Liver (tissue), 9 donors: ENCODE measurements around the gene FILIP1L. TPM values are rescaled to one million over a fixed set of nuclear protein-coding genes. Genes with fewer than 3 reads are reported as not detected.

Experiments used
- DNase-seq: peaks from one replicate; pipeline ENCODE4 v3.0.0-alpha.2; 2017; ENCODE audit warnings: low spot score
- H3K27ac ChIP-seq, 2 donors: one replicate each; pipeline ENCODE4 v1.7.0; 2013; ENCODE audit warnings: inconsistent platforms in 2 of 2, low read length in 2 of 2, control low read depth in 1 of 2, low read depth in 1 of 2, mild to moderate bottlenecking in 1 of 2
- H3K27me3 ChIP-seq, 4 donors: one replicate each; pipeline versions ENCODE4 v1.6.1 to v1.7.0; 2013; ENCODE audit warnings: low read length in 3 of 4, inconsistent platforms in 1 of 4, mild to moderate bottlenecking in 1 of 4, moderate library complexity in 1 of 4; ENCODE audit not compliant: control insufficient read depth in 4 of 4, insufficient read depth in 4 of 4
- H3K36me3 ChIP-seq, 4 donors: one replicate each; pipeline versions ENCODE4 v1.6.1 to v1.7.0; 2013; ENCODE audit warnings: low read length in 3 of 4, mild to moderate bottlenecking in 3 of 4, low read depth in 1 of 4, moderate library complexity in 1 of 4; ENCODE audit not compliant: control insufficient read depth in 4 of 4, insufficient read depth in 3 of 4
- H3K4me1 ChIP-seq, 4 donors: one replicate each; pipeline versions ENCODE4 v1.6.1 to v1.7.0; 2013; ENCODE audit warnings: low read length in 3 of 4, mild to moderate bottlenecking in 3 of 4, moderate library complexity in 1 of 4; ENCODE audit not compliant: control insufficient read depth in 4 of 4, insufficient read depth in 4 of 4
- H3K4me3 ChIP-seq, 3 donors: one replicate each; pipeline versions ENCODE4 v1.6.1 to v1.7.0; 2013; ENCODE audit warnings: low read length in 3 of 3, control low read depth in 1 of 3, low read depth in 1 of 3, mild to moderate bottlenecking in 1 of 3
- H3K9ac ChIP-seq, 2 donors: one replicate each; pipeline ENCODE4 v1.7.0; 2013; ENCODE audit warnings: low read length in 2 of 2, mild to moderate bottlenecking in 2 of 2, moderate library complexity in 2 of 2, control low read depth in 1 of 2, low read depth in 1 of 2
- H3K9me3 ChIP-seq, 4 donors: one replicate each; pipeline versions ENCODE4 v1.6.1 to v1.7.0; 2013; ENCODE audit warnings: low read length in 3 of 4; ENCODE audit not compliant: control insufficient read depth in 4 of 4
- CTCF ChIP-seq: fragments of 150-350 bp; IDR thresholded peaks from 2 replicates; pipeline ENCODE4 v1.5.1; 2017; ENCODE audit warnings: improper control_type of control experiment, low read depth, low read length; ENCODE audit not compliant: missing input control
- EGR1 ChIP-seq, 2 donors: IDR thresholded peaks; 2 replicates each; pipeline ENCODE4 v1.6.1; 2016 to 2018; ENCODE audit warnings: antibody characterized with exemption in 2 of 2, low read depth in 2 of 2
- FOXA1 ChIP-seq: IDR thresholded peaks from 2 replicates; pipeline ENCODE4 v1.6.1; 2016; ENCODE audit warnings: antibody characterized with exemption
- FOXA2 ChIP-seq: IDR thresholded peaks from 2 replicates; pipeline ENCODE4 v1.6.1; 2016; ENCODE audit warnings: antibody characterized with exemption
- GABPA ChIP-seq, 2 donors: IDR thresholded peaks in 1 of 2; conservative IDR thresholded peaks in 1 of 2; 2 replicates each; pipeline ENCODE4 v1.6.1; 2016; ENCODE audit warnings: antibody characterized with exemption in 2 of 2, mild to moderate bottlenecking in 1 of 2, moderate library complexity in 1 of 2
- HNF4A ChIP-seq, 2 donors: conservative IDR thresholded peaks; 2 replicates each; pipeline ENCODE4 v1.6.1; 2016; ENCODE audit warnings: antibody characterized with exemption in 2 of 2, mild to moderate bottlenecking in 2 of 2
- HNF4G ChIP-seq: IDR thresholded peaks from 2 replicates; pipeline ENCODE4 v1.6.1; 2016; ENCODE audit warnings: antibody characterized with exemption
- JUND ChIP-seq, 2 donors: IDR thresholded peaks; 2 replicates each; pipeline ENCODE4 v1.6.1; 2016; ENCODE audit warnings: antibody characterized with exemption in 2 of 2
- MAX ChIP-seq: IDR thresholded peaks from 2 replicates; pipeline ENCODE4 v1.6.1; 2016; ENCODE audit warnings: antibody characterized with exemption
- NR2F2 ChIP-seq: IDR thresholded peaks from 2 replicates; pipeline ENCODE4 v1.6.1; 2016; ENCODE audit warnings: antibody characterized with exemption
- RAD21 ChIP-seq, 2 donors: IDR thresholded peaks; 2 replicates each; pipeline ENCODE4 v1.6.1; 2016; ENCODE audit warnings: antibody characterized with exemption in 2 of 2, mild to moderate bottlenecking in 2 of 2
- RXRA ChIP-seq, 2 donors: IDR thresholded peaks; 2 replicates each; pipeline ENCODE4 v1.6.1; 2017 to 2018; ENCODE audit warnings: antibody characterized with exemption in 2 of 2, mild to moderate bottlenecking in 1 of 2
- SP1 ChIP-seq: IDR thresholded peaks from 2 replicates; pipeline ENCODE4 v1.6.1; 2018; ENCODE audit warnings: antibody characterized with exemption, mild to moderate bottlenecking
- TAF1 ChIP-seq: conservative IDR thresholded peaks from 2 replicates; pipeline ENCODE4 v1.6.1; 2016; ENCODE audit warnings: antibody characterized with exemption, mild to moderate bottlenecking
- YY1 ChIP-seq: IDR thresholded peaks from 2 replicates; pipeline ENCODE4 v1.6.1; 2016; ENCODE audit warnings: antibody characterized with exemption, mild to moderate bottlenecking
- ZBTB33 ChIP-seq: IDR thresholded peaks from 2 replicates; pipeline ENCODE4 v1.6.1; 2016; ENCODE audit warnings: antibody characterized with exemption
- WGBS: extraction: QIAGEN DNeasy Blood & Tissue Kit; methylation state at CpG from one replicate; pipeline ENCODE4 v1.1.7; 2013; 5-methylcytosine and 5-hydroxymethylcytosine counted together
- polyA plus RNA-seq, 2 donors: library from polyadenylated mRNA; stranded (reverse) in 1 of 2; unstranded in 1 of 2; fragments of 200-250 nt in 1 of 2; fragments of >200 nt in 1 of 2; fragmentation: Nextera tagmentation in 1 of 2; extraction: Ambion mirVana in 1 of 2; gene quantifications; one replicate each; pipeline versions ENCODE4 v1.2.1 to v1.2.3, GENCODE V29; 2013 to 2015
- total RNA-seq, 2 donors: library from RNA; depleted of rRNA; stranded (reverse); fragments of >200 nt; gene quantifications; one replicate each; pipeline ENCODE4 v1.2.3, GENCODE V29; 2014
- TF ChIP-seq, protein P1 (sequence below): IDR thresholded peaks from 2 replicates; pipeline ENCODE4 v1.6.1; 2016; ENCODE audit warnings: antibody characterized with exemption
- TF ChIP-seq, protein P2 (sequence below): IDR thresholded peaks from 2 replicates; pipeline ENCODE4 v1.6.1; 2016; ENCODE audit warnings: antibody characterized with exemption, mild to moderate bottlenecking
- donor health status: healthy.
- donor health status: healthy.
- donor health status: healthy.
- donor health status: healthy.
- donor health status: healthy.

The FILIP1L gene
- total and polyA plus RNA-seq, 4 donors: 1.4 to 6.5 (median 1.9) TPM

DNA sequence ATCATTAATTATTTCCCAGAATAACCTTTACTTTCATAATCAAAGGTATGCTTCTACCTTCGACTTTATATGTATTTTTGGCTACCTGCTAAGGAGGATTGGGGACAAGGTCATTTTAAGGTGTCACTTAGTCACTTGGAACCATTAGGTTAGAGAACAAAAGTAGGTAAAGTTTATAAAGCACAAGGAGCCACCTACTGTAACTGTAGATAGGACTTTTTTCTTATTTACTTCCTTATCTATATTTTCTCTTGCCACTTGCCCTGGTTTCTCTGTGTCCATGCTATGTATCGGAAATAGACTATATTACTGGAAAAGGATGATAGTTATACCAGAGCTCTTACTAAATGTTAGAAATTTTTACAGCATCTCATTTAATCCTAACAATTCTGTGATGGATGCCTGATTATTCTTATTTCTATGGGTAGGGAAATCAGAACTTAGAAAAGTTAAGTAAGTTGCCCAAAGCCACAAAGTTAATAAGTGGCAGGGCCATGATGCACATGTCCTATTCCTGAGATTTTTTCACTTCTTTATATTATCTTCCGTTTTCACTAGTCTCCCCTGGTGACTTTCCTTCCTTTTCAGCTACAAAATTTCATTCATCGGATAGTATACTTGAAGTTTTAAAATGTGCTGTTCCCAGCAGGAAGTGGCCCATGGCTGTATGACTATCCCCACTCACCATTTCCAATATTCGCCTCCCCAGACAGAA, 164.2 kb downstream of the FILIP1L start:
- DNase-seq: no peak
- Histone ChIP-seq H3K4me3 (no peak overlapping the region), H3K9ac (no peak overlapping the region), H3K9me3 (no peaks in the 10 kb centered on the region), H3K27me3 (no peaks in the 10 kb centered on the region), H3K4me1 (peaks cover 0 to 6% (median 3%) of the 10 kb centered on the region in 4 donors), H3K36me3 (no peaks in the 10 kb centered on the region), H3K27ac (no peak overlapping the region)
- 85% methylated on average over 5 of the region's 5 CpGs for WGBS
- no peak for TF ChIP-seq GABPA (IDR thresholded peaks at IDR 0.05 in 1 of 2, conservative IDR thresholded peaks at IDR 0.05 in 1 of 2)
- no peak for TF ChIP-seq EGR1 (IDR thresholded peaks at IDR 0.05; ENCODE audit: low read depth in 2 of 2)
- no peak for TF ChIP-seq CTCF

GRCh38 chr3:99948467-99949089, 165.7 kb downstream of the FILIP1L start:
- DNase-seq: no peak
- 98% methylated on average over 1 of the region's 1 CpG for WGBS
- Histone ChIP-seq H3K9me3 (no peaks in the 10 kb centered on the region), H3K9ac (no peak overlapping the region), H3K4me3 (no peak overlapping the region), H3K27ac (no peak overlapping the region), H3K27me3 (no peaks in the 10 kb centered on the region), H3K4me1 (no peaks in the 10 kb centered on the region), H3K36me3 (no peaks in the 10 kb centered on the region)
- TF ChIP-seq EGR1 (IDR thresholded peaks at IDR 0.05; ENCODE audit: low read depth in 2 of 2) (no peak), FOXA1 (no peak), SP1 (no peak), MAX (no peak), CTCF (no peak), NR2F2 (no peak), RXRA (IDR thresholded peaks at IDR 0.05) (no peak), TAF1 (no peak), HNF4A (conservative IDR thresholded peaks at IDR 0.05) (no peak), FOXA2 (no peak), YY1 (no peak), JUND (IDR thresholded peaks at IDR 0.05) (no peak), ZBTB33 (no peak), HNF4G (no peak), RAD21 (IDR thresholded peaks at IDR 0.05) (no peak), GABPA (IDR thresholded peaks at IDR 0.05 in 1 of 2, conservative IDR thresholded peaks at IDR 0.05 in 1 of 2) (no peak)
- TF ChIP-seq, protein P1, sequence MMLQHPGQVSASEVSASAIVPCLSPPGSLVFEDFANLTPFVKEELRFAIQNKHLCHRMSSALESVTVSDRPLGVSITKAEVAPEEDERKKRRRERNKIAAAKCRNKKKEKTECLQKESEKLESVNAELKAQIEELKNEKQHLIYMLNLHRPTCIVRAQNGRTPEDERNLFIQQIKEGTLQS: no peak
- TF ChIP-seq, protein P2, sequence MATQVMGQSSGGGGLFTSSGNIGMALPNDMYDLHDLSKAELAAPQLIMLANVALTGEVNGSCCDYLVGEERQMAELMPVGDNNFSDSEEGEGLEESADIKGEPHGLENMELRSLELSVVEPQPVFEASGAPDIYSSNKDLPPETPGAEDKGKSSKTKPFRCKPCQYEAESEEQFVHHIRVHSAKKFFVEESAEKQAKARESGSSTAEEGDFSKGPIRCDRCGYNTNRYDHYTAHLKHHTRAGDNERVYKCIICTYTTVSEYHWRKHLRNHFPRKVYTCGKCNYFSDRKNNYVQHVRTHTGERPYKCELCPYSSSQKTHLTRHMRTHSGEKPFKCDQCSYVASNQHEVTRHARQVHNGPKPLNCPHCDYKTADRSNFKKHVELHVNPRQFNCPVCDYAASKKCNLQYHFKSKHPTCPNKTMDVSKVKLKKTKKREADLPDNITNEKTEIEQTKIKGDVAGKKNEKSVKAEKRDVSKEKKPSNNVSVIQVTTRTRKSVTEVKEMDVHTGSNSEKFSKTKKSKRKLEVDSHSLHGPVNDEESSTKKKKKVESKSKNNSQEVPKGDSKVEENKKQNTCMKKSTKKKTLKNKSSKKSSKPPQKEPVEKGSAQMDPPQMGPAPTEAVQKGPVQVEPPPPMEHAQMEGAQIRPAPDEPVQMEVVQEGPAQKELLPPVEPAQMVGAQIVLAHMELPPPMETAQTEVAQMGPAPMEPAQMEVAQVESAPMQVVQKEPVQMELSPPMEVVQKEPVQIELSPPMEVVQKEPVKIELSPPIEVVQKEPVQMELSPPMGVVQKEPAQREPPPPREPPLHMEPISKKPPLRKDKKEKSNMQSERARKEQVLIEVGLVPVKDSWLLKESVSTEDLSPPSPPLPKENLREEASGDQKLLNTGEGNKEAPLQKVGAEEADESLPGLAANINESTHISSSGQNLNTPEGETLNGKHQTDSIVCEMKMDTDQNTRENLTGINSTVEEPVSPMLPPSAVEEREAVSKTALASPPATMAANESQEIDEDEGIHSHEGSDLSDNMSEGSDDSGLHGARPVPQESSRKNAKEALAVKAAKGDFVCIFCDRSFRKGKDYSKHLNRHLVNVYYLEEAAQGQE: no peak
